ENCODE measurements around the gene ATE1.

ATE1 gene

DNA sequence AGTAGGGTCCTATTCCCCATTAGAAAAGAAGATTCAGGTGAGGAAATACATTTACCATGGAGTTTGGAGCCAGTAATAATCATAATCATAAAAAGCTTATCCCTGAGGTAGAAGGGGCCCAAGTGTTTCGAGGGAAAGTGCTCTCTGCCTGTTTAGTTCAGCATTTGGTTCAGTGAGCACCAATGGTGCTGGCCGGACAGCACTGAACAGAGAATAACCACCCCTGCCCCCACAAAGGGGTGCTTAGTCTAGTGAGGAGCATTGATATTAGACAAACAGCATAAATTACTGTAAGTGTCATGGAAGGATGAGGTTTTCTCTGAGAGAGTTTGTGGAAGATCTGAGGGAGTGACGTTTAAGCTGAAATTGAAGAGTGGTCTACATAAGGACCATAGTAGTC, 21.6 kb upstream of the ATE1 start:
- Histone ChIP-seq H3K27me3 (ENCODE audit: insufficient read depth, low read length, poor library complexity) (no peaks in the 10 kb centered on the region), H3K9ac (ENCODE audit: low read depth, low read length) (no peak overlapping the region), H3K4me1 (ENCODE audit: insufficient read depth, low read length) (no peaks in the 10 kb centered on the region), H4K20me1 (ENCODE audit: insufficient read depth, low read length) (no peaks in the 10 kb centered on the region), H3K4me3 (ENCODE audit: low read depth in 1 of 2, low read length in 2 of 2) (no peak overlapping the region), H3K9me3 (ENCODE audit: insufficient read depth, low read length, severe bottlenecking) (no peaks in the 10 kb centered on the region), H3K4me2 (ENCODE audit: insufficient read depth, low read length) (no peak overlapping the region), H3K36me3 (ENCODE audit: insufficient read depth, low read length) (no peaks in the 10 kb centered on the region), H3K79me2 (ENCODE audit: insufficient read depth, low read length) (no peaks in the 10 kb centered on the region), H2AFZ (ENCODE audit: low read depth, low read length) (no peak overlapping the region), H3K27ac (ENCODE audit: low read length) (no peak overlapping the region)
- ATAC-seq (ENCODE audit: insufficient read depth, low read depth) (no peak), DNase-seq (no peak)
- no peak for TF ChIP-seq EZH2 (IDR thresholded peaks at IDR 0.05; ENCODE audit: borderline replicate concordance, low read depth, low read length, severe bottlenecking)
- TF ChIP-seq, protein P1, sequence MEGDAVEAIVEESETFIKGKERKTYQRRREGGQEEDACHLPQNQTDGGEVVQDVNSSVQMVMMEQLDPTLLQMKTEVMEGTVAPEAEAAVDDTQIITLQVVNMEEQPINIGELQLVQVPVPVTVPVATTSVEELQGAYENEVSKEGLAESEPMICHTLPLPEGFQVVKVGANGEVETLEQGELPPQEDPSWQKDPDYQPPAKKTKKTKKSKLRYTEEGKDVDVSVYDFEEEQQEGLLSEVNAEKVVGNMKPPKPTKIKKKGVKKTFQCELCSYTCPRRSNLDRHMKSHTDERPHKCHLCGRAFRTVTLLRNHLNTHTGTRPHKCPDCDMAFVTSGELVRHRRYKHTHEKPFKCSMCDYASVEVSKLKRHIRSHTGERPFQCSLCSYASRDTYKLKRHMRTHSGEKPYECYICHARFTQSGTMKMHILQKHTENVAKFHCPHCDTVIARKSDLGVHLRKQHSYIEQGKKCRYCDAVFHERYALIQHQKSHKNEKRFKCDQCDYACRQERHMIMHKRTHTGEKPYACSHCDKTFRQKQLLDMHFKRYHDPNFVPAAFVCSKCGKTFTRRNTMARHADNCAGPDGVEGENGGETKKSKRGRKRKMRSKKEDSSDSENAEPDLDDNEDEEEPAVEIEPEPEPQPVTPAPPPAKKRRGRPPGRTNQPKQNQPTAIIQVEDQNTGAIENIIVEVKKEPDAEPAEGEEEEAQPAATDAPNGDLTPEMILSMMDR (IDR thresholded peaks at IDR 0.05; ENCODE audit: borderline replicate concordance, extremely low read depth, low read length, poor library complexity, severe bottlenecking): no peak

DNA sequence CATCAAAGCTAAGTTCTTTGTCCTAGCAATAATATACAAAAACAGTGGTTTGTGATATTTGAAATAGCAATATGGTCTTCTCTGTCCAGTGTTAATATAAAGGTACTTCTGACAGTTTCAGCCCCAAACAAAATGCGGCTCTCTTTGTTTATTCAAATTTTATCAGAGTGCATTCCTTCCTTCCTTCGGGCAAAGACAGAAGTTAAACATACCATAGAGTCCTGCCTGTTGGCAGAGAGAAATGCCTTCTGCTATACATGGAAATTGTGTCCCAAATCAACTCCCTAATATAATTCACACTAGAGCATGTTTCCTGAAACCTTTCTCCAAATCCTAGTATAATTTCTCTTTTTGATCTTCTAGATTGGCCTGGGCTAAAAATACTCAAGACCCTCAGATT, 21.2 kb upstream of the ATE1 start:
- no peak overlapping the region for H3K27ac ChIP-seq (ENCODE audit: low read length)
- H2AFZ ChIP-seq (ENCODE audit: low read depth, low read length): no peak overlapping the region
- H3K27me3 ChIP-seq (ENCODE audit: insufficient read depth, low read length, poor library complexity): no peaks in the 10 kb centered on the region
- H3K4me2 ChIP-seq (ENCODE audit: insufficient read depth, low read length): no peak overlapping the region
- no peaks in the 10 kb centered on the region for H3K9me3 ChIP-seq (ENCODE audit: insufficient read depth, low read length, severe bottlenecking)
- TF ChIP-seq, protein P1 (IDR thresholded peaks at IDR 0.05; ENCODE audit: borderline replicate concordance, extremely low read depth, low read length, poor library complexity, severe bottlenecking): no peak
- TF ChIP-seq EZH2 (IDR thresholded peaks at IDR 0.05; ENCODE audit: borderline replicate concordance, low read depth, low read length, severe bottlenecking): no peak
- DNase-seq: no peak
- H3K4me3 ChIP-seq (ENCODE audit: low read depth in 1 of 2, low read length in 2 of 2): no peak overlapping the region
- no peaks in the 10 kb centered on the region for H3K36me3 ChIP-seq (ENCODE audit: insufficient read depth, low read length)
- no peak overlapping the region for H3K9ac ChIP-seq (ENCODE audit: low read depth, low read length)
- no peaks in the 10 kb centered on the region for H3K79me2 ChIP-seq (ENCODE audit: insufficient read depth, low read length)
- H3K4me1 ChIP-seq (ENCODE audit: insufficient read depth, low read length): no peaks in the 10 kb centered on the region
- ATAC-seq (ENCODE audit: insufficient read depth, low read depth): no peak
- no peaks in the 10 kb centered on the region for H4K20me1 ChIP-seq (ENCODE audit: insufficient read depth, low read length)

DNA sequence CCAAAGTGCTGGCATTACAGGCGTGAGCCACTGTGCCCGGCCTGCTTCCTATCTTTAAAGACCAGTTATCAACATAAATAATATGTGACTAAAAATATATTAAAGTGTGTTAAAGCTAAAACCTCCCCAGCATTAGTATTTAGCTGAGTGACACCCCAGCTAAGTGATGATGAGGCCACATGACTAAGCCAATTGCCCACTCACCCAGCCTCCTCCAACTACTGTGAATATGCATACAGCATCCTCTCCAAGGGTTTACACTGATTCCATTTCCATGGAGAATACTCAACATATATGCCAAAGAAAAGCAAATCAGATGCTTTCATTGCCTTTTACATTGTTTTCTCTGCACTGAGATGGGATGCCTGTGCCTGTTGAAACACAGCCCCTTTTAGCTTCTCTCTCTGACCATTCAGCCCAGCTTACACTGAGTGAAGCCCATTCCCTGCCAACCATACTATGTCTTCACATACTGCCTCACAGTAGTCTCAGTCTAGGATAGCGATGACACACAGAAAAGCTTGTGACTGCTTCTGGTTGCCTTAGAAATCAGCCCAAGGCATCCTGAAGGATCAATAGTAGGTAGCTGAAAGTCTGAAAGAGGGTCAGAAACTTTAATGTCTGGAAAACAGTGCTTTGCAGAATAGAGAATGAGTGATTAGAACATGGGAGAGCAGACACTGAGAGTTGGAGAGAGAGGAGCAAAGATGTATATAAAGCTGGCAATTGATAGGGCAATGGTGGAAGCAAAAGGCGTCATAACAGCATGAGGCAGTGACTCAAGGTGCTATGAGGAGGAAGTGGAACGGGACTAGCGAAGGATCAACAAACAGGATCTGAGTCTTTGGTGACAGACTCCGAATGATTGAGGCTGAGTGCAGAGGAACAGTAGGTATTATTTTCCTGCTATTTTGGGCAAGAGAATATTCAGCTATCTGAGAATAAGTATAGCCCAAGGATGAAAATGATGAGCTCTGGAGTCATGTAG, 19.8 kb upstream of the ATE1 start:
- H3K4me1 ChIP-seq (ENCODE audit: insufficient read depth, low read length): no peaks in the 10 kb centered on the region
- no peak for ATAC-seq (ENCODE audit: insufficient read depth, low read depth)
- no peak overlapping the region for H3K4me3 ChIP-seq (ENCODE audit: low read depth in 1 of 2, low read length in 2 of 2)
- no peaks in the 10 kb centered on the region for H3K36me3 ChIP-seq (ENCODE audit: insufficient read depth, low read length)
- H3K9ac ChIP-seq (ENCODE audit: low read depth, low read length): no peak overlapping the region
- TF ChIP-seq, protein P1 (IDR thresholded peaks at IDR 0.05; ENCODE audit: borderline replicate concordance, extremely low read depth, low read length, poor library complexity, severe bottlenecking): no peak
- no peak for TF ChIP-seq EZH2 (IDR thresholded peaks at IDR 0.05; ENCODE audit: borderline replicate concordance, low read depth, low read length, severe bottlenecking)
- no peak overlapping the region for H3K4me2 ChIP-seq (ENCODE audit: insufficient read depth, low read length)
- H3K79me2 ChIP-seq (ENCODE audit: insufficient read depth, low read length): no peaks in the 10 kb centered on the region
- H3K27me3 ChIP-seq (ENCODE audit: insufficient read depth, low read length, poor library complexity): no peaks in the 10 kb centered on the region
- DNase-seq: no peak
- H2AFZ ChIP-seq (ENCODE audit: low read depth, low read length): no peak overlapping the region
- no peaks in the 10 kb centered on the region for H3K9me3 ChIP-seq (ENCODE audit: insufficient read depth, low read length, severe bottlenecking)
- no peak overlapping the region for H3K27ac ChIP-seq (ENCODE audit: low read length)
- no peaks in the 10 kb centered on the region for H4K20me1 ChIP-seq (ENCODE audit: insufficient read depth, low read length)
